Activated effector memory CD4-positive, alpha-beta T cell treated with anti-CD3 and anti-CD28 coated beads, Interleukin-2, amount 50 U/mL, for 16 hours (primary cell): Measurements from ENCODE around the gene GPR148.

Experiments used
- DNase-seq: peaks from one replicate; pipeline ENCODE4 v3.0.0-alpha.2; 2020

The GPR148 gene

DNA sequence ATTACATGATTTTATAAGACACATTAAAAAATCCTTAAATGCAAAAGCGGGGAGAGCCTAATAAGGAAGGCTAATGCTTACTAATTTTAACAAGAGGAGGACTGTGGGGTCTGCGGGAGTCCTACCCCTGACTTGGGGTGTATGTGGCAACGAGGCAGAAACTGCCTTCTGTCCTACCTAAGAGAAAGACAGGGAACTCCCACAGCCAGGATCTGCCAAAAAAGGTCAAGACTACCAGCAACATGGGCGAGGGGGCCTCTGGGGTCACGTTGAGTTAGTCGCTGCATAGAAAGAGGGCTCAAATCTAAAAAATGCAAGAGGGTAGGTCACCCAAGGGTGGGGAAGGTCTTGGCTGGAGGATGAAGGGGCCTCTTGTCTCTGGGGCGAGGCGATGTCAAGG, 25.9 kb downstream of the GPR148 start:
- no peak for DNase-seq

DNA sequence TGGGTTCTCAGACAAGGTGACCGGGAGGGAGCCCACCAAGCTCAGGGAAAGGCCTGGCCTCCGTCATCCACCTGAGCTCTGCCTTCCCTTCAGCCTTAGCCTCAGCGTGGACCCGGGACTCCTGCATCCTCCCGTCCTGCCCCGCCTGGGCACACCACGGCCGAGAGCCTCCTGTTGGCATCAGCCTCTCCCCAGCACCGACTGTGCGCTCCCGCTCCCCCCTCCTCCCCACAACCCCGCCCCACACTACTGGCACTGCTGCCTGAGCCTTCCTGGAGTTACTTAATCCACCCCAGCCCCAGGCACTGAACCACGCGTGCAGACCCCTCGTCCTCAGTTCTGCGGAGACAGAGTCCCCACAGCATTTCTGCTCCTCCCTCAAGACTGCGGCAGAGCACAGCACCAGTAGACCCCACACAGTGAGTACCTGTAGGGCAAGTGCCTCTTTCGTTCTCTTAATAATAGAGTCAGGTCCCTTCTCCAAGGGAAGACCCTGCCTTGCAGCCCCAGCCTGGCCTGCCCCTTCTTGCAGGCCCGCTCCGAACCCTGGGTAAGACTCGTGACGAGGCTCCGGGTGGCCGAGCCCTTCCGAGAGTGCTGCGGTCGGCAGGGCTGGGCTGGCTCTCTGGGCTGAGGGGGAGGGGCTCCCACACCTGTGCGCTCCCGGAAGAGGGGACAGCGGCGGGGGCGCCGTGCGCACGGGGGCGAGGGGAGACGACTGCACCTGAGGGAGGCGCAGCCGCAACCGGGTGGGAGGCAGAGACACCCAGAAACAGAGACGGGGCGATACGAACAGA, 26.6 kb downstream of the GPR148 start, which contains the start of gene AMER3:
Gene AMER3, plus strand, starts transcription at position 285 of the 797 bp plus-strand sequence. CDS start 6,533 bp downstream, outside the sequence.
- no peak for DNase-seq

DNA sequence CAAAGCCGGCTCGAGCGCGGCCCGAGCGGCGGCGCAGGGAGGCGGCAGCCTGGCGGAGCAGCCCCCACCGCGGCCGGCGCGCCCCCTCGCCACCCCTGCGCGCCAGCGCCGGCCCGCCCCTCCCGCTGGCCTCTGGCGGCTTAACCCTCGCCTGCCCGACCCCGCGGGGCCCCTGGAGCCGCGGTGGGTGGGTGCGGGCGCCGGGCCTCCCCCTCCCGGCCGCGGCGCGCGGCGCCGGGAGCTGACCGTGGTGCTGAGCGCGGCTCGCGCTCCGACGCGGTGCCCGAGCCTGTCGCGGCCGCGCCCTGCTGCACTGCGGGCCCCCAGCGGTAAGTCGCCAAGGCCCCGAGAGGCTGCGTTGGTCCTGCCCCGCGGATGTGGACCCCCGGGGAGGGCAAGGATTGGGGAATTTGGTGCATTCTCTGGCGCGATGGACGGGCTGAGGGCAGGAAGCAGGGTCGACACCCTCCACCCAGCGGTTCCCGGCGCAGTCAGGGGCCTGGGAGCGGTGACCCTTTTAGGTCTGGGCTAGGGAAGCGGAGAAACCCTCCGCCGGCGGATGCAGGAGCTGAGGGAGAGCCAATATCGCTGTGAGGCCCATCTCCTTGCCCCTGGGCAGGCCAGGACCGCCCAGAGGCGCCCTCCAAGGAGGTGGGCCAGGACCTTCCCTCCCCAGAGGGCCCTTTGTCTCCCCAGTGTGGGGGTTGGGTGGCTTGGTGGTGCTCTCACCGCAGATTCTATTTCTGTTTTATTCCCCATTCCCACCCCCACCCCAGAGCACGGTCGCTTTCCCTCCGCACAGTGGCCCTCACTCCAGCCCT, 27.4 kb downstream of the GPR148 start:
- no peak for DNase-seq

DNA sequence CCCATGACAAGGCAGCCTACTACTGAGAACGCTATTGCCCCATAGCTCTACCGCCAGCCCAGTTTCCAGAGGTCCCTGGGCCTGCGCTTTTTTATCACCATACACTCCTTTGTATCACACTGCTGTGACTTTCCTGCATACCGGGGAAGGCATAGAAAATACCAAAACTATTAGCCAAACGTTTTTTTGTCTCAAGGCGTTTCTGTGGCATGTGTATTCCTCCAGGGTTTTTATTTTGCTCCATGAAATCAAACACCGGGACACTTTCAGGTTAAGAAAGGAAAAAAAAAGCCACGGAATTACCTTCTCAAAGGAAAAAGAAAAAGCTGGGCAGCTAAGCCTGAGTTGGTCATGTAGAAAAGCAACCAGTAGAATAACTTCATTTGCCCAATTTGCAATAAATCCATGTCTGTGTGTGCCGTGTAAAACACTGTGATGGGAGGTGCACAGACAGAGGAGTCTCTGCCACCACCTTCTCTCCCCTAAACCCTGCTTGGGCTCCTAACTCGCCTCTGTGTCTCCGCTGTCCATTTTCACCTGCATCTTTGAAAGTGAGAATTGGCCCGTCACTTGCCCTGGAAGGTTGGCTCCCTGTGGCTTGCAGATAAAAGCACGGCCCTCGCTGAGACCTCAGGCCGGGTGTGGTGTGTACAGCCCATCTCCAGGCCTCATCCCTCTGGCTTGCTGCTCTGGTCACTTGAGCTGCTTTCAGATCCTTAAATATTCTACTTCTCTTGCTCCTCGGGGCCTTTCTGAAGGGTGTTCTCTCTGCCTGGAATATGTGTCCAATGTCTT, 28.2 kb downstream of the GPR148 start:
- DNase-seq = no peak

DNA sequence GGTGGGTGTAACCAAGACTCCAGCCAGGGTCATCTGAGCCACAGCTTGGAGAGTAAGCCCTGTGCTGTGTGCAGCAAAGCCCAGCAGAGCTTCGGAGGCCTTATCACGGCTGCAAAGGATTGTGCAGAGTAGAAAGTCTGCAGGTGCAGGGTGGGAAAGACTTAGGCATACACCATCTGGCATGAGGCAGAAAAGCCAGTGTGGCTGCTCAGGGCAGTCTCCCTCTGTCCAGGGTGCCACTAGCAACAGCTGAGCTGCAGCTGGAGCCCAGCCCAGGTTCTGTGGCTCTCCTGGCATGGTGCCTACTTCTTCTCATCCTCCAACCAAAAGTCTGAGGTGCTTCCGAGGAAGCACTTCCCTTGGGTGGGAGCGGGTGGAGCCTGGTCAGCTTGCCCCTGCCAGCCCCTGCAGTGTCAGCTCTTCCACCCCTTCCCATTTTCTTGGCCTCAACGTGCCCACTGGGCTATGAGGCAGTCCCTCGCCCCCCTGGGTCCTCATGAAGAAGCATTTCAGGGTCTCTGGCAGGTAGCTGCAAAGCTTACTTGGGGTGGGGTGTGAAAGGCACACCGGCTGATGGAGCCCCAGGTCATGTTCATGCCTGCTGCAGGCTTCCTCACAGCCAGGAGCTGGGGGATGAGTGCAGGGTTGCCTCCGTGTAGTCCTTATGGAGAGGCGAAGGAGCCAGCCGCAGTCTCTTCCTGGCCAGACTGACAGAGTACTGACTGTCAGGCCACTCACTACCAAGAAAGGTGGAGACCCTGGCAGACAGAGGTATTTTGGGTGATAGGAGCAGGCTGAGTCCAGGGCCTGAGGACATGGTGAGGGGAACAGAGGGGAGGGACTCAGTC, 31.3 kb downstream of the GPR148 start:
- DNase-seq = no peak

DNA sequence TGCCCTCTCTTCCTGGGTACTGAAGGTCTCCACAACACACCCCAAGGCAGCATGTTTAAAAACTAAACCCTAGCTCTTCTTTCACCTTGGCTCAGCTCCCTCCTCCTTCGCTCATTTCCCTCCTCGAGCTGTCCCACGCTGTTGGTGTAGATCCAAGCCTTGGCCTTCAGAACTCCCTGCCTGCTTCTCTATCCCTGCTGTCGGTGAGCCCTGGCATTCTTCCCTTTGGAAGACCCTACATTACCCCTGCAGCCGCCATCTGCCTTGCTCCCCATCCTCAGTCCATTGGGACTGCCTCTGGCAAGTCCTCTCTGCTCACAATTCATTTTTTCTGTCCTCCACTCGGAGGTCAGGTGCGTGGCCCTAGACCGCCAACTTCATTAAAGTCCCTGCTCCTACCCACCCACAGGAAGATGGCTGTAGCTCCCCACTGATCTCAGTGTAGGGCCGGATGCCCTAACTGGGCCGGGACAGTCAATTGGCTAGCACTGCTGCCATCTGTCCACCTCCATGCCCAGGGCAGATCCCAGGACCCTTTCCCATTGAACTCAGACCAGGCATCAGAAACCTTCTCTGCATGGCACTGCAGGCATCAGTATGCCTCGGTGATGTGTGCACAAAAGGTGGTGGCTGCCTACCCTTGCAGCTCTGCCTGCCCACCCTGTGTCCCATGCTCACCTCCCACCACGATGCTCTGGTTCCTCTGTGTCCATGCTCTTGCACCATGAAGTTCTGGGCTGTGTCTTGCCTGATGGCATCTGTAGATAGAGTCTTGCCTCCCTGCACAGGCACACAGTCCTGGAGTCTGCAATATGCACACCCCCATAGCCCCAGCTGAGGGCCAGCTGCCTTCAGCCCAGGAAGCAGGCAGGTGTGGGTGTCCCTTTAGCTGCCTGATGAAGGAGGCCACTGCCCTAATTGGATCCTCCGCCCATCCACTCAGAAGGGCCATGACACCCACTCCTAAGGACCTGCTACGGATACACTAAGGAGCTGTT, 32.2 kb downstream of the GPR148 start:
- DNase-seq = no peak

DNA sequence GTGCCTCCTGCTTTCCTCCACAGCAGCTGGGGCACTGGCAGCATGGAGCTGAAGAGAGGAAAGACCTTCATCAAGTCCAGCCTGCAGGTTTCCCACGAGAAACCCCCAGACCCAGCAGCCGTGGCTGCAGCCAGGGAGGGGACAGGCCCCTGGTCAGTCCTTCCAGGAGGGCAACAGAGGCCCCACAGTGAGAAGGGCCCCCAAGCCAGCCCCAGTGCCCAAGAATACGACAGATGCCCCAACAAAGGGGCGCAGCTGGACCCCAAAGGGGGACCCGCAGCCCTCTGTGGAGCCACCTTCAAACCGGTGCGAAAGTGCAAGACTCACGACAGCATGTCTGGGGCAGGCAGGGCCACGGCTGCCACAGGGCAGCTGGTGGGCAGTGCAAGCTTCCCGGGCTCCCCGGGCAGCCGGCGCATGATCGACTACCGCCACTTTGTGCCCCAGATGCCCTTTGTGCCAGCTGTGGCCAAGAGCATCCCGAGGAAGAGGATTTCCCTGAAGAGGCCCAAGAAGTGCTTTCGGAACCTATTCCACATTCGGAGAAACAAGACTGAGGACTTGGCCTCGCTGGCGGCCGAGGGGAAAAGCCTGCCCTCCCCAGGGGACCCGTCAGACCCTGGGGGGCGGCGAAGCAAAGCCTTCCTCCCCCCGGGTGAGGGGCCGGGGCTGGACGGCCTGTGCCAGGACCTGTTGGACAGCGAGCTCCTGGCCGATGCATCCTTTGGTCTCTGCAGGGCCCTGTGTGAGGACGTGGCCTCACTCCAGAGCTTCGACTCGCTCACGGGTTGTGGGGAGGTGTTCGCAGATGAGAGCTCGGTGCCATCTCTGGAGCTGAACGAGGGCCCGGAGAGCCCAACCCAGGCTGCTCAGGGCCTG, 33.4 kb downstream of the GPR148 start:
- DNase-seq = no peak

DNA sequence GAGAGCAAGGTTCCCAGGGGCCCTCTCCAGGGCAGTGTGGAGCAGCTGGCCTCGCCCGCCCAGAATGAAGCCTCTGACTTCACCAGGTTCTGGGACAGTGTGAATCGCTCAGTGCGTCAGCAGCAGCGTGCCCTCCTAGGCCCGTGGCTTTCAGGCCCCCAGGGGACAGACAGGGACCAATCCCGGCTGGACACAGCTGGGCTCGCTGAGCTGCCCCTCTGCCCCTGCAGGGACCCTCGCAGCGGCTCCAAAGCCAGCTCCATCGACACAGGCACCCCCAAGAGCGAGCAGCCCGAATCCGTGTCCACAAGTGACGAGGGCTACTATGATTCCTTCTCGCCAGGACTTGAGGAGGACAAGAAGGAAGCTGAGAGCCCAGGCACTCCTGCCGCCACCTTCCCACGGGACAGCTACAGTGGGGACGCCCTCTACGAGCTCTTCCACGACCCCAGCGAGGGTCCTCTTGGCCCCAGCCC, 34.1 kb downstream of the GPR148 start:
- no peak for DNase-seq

DNA sequence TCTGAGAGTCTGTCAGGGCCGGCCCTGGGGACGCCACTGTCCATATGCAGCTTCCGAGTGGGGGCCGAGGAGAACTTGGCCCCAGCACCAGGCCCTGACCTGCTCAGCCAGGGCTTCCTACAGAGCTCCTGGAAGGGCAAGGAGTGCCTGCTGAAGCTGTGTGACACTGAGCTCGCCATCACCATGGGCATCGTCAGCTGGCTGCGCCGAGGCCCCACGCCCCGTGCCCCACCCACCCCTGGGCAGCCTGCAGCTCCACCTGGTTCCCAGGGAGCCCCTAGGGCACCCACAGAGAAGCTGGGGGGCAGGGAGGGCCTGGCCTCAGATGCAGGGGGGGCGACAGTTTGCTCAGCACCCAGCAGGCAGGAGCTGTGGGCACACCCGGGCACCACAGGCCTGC, 34.5 kb downstream of the GPR148 start:
- no peak for DNase-seq

DNA sequence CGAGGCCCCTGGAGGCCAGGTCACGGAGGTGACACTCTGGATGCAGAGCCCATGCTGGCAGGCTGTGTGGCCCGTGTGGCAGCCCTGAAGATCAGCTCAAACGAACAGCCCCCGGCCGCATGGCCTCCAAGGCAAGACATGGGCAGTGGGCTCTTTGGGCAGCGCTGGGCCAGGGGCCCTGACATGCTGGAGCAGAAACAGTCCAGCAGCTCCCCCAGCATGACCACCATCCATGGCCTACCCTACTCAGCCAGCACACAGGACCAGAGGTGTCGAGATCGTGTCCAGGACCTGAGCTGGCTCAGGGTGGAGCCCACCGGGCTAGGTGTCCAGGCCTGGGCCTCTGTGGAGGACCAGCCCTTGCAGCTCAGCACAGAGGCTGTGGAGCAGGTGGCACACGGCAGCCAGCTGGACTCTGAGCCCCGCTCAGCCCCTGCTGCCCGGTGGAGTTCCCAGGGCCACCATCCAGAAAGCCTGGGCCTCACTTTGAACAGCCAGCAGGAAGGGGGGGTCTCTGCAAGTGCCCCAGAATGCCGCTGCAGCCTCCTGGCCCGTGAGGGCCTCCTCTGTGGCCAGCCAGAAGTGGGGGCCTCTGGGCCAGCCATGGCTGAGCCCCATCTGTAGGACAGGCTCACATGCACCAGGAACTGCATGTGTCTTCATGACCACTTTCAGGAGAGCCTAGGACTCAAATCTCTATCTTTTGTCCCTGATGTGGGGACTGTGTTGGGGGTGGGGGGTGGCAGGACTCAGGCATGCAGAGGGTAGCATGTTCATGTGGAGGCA, 35.4 kb downstream of the GPR148 start:
- no peak for DNase-seq

DNA sequence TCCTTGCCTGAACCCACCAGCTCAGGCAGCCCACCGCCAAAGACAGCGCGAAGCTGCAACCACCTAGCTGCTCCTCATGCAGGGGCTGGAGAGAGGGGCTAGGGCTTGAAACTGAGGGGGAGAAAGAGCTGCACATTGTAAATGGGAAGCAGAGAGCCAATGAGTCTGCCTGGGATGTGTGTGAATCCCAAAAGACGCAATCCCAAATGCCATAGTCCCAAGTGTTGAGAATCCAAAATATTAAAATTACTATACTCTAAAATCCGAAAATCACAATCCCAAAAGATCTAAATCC, 35.9 kb downstream of the GPR148 start:
- no peak for DNase-seq

DNA sequence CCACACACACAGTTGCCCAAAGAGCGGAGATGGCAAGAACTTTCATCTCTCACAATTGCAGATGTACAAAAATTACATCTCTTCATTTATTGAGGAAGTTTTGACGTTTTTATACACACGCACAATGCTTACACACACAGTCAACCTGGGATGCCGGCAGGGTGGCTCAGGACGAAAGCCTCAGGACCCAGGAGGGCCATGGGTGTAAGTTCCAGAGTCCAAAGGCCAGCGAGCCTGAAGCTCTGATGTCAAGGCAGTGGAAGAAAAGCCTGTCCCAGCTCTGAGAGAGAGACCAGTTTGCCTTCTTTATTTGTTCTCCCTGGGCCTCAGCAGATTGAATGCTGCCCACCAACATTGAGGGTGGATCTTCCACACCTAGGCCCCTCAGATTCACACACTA, 36.6 kb downstream of the GPR148 start:
- DNase-seq = no peak

DNA sequence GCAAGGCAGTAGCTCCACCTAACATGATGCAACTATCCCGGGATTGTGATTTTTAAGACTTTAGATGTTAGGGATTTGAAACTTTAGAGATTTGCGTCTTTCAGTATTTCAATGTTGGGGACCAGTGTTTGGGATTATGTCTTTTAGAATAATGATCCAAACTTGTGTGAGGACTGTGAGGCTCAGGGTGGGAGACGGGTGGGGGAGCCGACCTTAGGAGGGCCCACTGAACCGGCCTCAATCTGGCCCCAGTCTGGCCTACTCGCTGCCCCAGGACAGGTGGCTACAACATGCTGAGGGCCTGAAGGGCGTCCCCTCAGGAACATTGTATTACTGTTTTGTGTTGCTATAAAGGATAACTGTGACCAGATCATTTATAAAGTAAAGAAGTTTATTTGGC, 37.2 kb downstream of the GPR148 start:
- no peak for DNase-seq

DNA sequence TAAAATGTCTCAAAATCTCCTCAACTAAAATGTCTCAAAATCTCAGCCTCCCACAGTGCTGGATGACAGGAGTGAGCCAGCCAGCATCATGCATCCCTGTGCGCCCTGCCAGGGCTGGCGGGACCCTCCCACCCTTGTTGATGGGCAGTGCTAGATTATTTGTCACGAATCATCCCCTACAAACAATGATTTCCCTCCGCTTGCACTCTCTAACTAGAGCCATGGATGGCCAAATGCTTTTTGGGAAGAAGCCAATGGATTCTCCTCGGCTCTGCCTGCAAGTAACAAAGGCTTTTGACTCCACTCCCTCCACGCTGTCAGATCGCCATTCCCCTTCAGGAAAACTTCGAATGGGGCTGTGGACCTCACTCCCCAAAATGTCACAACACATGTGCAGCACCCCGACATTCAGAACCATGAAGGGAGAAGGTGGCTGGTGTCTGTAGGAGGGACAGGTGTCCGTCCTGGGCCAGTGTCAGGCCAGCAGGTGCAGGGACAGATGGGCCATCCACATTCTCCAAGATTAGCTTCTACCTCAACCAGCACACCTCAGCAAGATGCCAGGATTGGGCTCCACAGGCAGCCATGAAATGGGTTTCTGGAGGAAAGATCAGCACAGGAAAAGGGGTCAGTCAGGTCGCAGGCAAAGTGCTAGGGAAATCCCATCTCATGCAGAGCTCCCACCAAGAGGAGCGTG, 38.0 kb downstream of the GPR148 start:
- no peak for DNase-seq

DNA sequence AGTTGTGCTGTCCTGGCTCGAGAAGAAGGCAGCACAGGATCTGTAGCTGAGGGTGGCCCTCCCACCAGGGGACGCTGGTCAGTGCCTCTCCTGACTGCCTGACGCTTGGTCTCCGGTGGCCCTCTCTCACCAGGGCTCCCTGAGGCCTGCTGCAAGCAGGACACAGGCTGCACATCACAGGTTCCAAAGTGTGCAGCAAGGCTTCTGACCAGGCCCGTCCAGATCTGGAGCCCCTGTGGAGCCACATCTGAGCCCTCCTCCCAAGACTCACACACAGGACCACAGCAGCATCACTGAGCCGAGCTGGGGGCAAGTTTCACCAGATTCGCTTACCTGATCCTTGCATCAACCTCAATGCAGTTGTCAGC, 38.5 kb downstream of the GPR148 start:
- DNase-seq = peak; percentile 55

DNA sequence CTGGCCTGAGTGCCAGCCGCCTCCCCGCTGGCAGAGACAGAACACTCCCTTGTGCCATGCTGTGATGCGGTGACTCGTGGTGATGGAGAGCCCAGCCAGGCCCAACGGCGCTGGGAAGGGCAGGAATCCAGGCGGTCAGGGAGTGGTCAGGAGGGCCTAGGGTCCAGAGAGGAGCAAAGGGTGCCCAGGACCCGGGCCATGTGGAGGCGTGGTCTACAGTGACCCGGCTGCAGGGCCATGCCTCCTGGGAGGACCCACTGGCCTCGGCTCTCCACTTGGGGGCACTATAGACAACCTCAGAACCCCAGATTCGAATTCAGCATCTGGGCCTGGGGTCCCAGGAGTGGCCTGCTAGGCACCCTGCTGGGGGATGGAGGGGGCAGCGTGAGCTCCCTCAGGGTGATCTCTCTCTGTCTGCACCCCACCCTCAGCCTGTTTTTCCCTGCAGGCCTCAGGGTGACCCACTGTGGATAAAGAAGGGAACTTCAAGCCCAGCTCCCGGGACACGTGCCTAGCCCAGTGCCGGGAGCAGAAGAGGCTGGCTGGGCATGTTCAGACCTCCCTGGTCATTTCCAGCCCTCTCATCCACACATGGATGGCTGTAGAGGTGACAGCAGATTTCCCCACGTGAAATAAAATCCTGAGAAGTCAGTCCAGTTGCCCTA, 39.5 kb downstream of the GPR148 start:
- DNase-seq = peak; percentile 55

DNA sequence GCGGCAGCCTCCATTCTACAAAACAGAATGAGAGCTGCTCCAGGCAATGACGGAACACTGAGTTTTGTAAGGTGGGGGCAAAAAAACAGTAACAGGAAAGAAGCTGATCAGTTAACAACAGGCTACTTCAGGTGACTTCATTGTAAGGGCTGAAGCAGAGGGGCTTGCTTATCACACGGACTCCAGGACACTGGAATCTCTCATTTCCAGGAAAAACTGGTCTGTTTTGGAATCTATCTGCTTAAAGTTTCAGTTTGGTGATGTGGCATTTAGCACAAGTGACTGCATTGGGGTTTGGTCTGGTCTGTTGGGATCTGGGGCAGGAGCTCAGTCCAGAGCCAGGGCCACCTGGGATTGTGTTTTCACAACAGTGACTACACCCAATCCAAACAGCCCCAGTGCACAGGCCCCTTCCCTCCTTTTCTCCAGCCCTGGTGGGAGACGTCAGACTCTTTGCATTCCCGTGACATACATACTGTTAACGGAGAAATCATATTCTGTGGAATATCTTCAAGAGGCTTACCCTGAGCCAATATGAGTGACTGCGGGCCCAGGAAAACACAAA, 40.6 kb downstream of the GPR148 start:
- DNase-seq = no peak

DNA sequence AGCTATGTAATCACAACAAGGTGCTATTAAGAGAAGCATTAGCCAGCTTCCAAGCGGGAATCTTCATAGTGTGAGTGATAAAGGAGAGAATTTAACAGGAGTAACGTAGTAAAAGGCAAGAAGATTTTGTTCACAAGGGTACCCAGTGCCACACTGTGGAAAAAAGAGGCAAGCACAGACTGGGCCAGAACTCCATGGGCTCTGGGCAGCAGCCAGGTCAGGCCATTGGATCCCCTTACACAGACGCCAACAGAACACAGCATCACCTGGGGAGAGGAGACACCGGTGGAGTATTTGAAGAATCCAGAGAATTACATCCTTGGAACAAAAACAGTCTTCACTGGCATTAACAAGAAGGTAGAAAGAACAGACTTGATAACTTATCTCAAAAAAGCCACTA, 47.7 kb downstream of the GPR148 start:
- DNase-seq = peak; percentile 41
